ENCODE measurements around the gene DRGX. TPM values are rescaled to one million over a fixed set of nuclear protein-coding genes. Genes with fewer than 3 reads are reported as not detected.

The DRGX gene
- total and polyA plus RNA-seq, 2 donors (not counting 3 experiments of a cell fraction or from before 2014, with no cell fraction given), result not detected

DNA sequence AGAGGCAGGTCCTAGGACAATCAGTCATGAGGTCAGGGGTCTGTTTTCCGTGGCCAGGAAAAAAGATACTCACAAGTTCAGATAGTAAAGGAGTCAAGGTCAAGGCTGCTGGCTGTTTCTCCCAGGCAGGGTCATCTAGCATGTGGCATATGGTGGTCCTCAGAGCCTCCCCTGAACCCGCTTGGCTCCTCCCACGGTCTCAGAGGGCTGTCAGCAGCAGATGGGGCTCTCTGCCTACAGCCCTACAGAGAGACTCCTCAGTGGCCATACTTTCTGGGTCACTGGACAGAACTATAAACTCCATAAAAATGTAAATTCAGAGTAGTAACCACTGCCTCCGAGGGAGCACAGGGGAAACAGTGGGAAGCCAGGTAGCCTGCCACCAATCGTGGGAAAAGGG is 11.3 kb upstream of the DRGX start:
- FAIRE-seq, result no peak

More for the DNA sequence above, 11.3 kb upstream of the DRGX start:
- Histone ChIP-seq H3K79me2 (ENCODE audit: control insufficient read depth, insufficient read depth, low read length) (no peaks in the 10 kb centered on the region), H2AFZ (ENCODE audit: low read depth, low read length) (no peak overlapping the region), H3K9ac (replicated peaks; ENCODE audit: extremely low read depth, insufficient read depth, low read length) (no peak overlapping the region), H4K20me1 (replicated peaks; ENCODE audit: control insufficient read depth, extremely low read depth, insufficient read depth, low read length) (no peaks in the 10 kb centered on the region), H3K9me1 (replicated peaks; ENCODE audit: control insufficient read depth, extremely low read depth, insufficient read depth, low read length) (no peaks in the 10 kb centered on the region), H3K4me2 (ENCODE audit: insufficient read depth, low read length) (no peak overlapping the region), H3K4me3 (replicated peaks in 1 of 3; ENCODE audit: insufficient read depth in 1 of 3, low read depth in 1 of 3, low read length in 3 of 3) (no peak overlapping the region), H3K36me3 (ENCODE audit: control insufficient read depth in 2 of 2, extremely low read depth in 1 of 2, insufficient read depth in 2 of 2, low read length in 2 of 2) (no peaks in the 10 kb centered on the region), H3K27me3 (ENCODE audit: control insufficient read depth in 2 of 2, insufficient read depth in 2 of 2, low read length in 2 of 2) (peaks cover 6 to 12% of the 10 kb centered on the region in 2 experiments), H3K4me1 (ENCODE audit: control insufficient read depth, extremely low read depth, insufficient read depth, low read length) (no peaks in the 10 kb centered on the region), H3K27ac (ENCODE audit: insufficient read depth, low read depth, low read length) (no peak overlapping the region), H3K9me3 (replicated peaks; ENCODE audit: control insufficient read depth, insufficient read depth, low read length) (no peaks in the 10 kb centered on the region)
- DNase-seq (ENCODE audit: low read depth, low spot score), result no peak
- POLR2A ChIA-PET, result interaction anchor here (0.8 kb wide), 1 partner anchor 10 kb away, joined by 4 read pairs; no protein-coding TSS in a partner anchor
- intact Hi-C loops (cut with micrococcal nuclease) (loop anchor here (1.0 to 5.0 kb wide), 5 partner anchors 105 to 815 kb away; no protein-coding TSS in a partner anchor), dilution Hi-C loops (cut with MboI; ENCODE audit: extremely low pct_ligation_motif_present, low sequenced_read_pairs) (no loop called here)
- BruUV-seq (replicated peaks), result no TSS peak
- TF ChIP-seq, protein P1, sequence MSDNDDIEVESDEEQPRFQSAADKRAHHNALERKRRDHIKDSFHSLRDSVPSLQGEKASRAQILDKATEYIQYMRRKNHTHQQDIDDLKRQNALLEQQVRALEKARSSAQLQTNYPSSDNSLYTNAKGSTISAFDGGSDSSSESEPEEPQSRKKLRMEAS (IDR thresholded peaks at IDR 0.05; ENCODE audit: insufficient read depth, insufficient read length), result no peak
- TF ChIP-seq MYC (IDR thresholded peaks at IDR 0.05; ENCODE audit: low read depth, low read length) (no peak), POLR2AphosphoS5 (IDR thresholded peaks at IDR 0.05; ENCODE audit: insufficient read depth, low read depth, low read length) (no peak), POLR2A (IDR thresholded peaks at IDR 0.05; ENCODE audit: low read depth, low read length) (no peak), FOS (IDR thresholded peaks at IDR 0.05; ENCODE audit: borderline replicate concordance, insufficient read depth, low read length) (no peak), EZH2 (IDR thresholded peaks at IDR 0.05; ENCODE audit: borderline replicate concordance, low read depth, low read length, severe bottlenecking) (no peak), JUN (IDR thresholded peaks at IDR 0.05; ENCODE audit: borderline replicate concordance, insufficient read depth, insufficient read length, low read depth) (no peak), GATA2 (IDR thresholded peaks at IDR 0.05; ENCODE audit: insufficient read depth, insufficient read length, low read depth, low read length) (no peak)
- TF ChIP-seq, protein P2, sequence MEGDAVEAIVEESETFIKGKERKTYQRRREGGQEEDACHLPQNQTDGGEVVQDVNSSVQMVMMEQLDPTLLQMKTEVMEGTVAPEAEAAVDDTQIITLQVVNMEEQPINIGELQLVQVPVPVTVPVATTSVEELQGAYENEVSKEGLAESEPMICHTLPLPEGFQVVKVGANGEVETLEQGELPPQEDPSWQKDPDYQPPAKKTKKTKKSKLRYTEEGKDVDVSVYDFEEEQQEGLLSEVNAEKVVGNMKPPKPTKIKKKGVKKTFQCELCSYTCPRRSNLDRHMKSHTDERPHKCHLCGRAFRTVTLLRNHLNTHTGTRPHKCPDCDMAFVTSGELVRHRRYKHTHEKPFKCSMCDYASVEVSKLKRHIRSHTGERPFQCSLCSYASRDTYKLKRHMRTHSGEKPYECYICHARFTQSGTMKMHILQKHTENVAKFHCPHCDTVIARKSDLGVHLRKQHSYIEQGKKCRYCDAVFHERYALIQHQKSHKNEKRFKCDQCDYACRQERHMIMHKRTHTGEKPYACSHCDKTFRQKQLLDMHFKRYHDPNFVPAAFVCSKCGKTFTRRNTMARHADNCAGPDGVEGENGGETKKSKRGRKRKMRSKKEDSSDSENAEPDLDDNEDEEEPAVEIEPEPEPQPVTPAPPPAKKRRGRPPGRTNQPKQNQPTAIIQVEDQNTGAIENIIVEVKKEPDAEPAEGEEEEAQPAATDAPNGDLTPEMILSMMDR (IDR thresholded peaks at IDR 0.05; ENCODE audit: extremely low read depth in 1 of 2, insufficient read depth in 1 of 2, low read depth in 1 of 2, low read length in 2 of 2), result no peak
- CTCF ChIA-PET, result interaction anchor here (0.7 to 4.8 kb wide), 49 partner anchors 8 to 869 kb away, joined by 3 to 109 read pairs (median 4); no protein-coding TSS in a partner anchor

Data from endothelial cell of umbilical vein (primary cell).